ENCODE data around the gene MALRD1.

GRCh38 chr10:19043431-19043830, 5.2 kb upstream of the MALRD1 start:
- no peak for TF ChIP-seq ZNF384 (IDR thresholded peaks at IDR 0.05)
- no peak for TF ChIP-seq BHLHE40 (IDR thresholded peaks at IDR 0.05; ENCODE audit: borderline replicate concordance)
- TF ChIP-seq SP1 (IDR thresholded peaks at IDR 0.05), result no peak
- TF ChIP-seq ELF4 (IDR thresholded peaks at IDR 0.05), result no peak
- TF ChIP-seq, protein P1, sequence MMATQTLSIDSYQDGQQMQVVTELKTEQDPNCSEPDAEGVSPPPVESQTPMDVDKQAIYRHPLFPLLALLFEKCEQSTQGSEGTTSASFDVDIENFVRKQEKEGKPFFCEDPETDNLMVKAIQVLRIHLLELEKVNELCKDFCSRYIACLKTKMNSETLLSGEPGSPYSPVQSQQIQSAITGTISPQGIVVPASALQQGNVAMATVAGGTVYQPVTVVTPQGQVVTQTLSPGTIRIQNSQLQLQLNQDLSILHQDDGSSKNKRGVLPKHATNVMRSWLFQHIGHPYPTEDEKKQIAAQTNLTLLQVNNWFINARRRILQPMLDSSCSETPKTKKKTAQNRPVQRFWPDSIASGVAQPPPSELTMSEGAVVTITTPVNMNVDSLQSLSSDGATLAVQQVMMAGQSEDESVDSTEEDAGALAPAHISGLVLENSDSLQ (IDR thresholded peaks at IDR 0.05), result no peak
- no peak for TF ChIP-seq FOXA1 (IDR thresholded peaks at IDR 0.05)
- TF ChIP-seq L3MBTL2 (conservative IDR thresholded peaks at IDR 0.05), result no peak
- no peak for TF ChIP-seq FOXM1 (IDR thresholded peaks at IDR 0.05; ENCODE audit: borderline replicate concordance)
- no peak for TF ChIP-seq FOXK2 (IDR thresholded peaks at IDR 0.05)
- TF ChIP-seq NFRKB (IDR thresholded peaks at IDR 0.05), result no peak
- no peak for TF ChIP-seq SUZ12 (IDR thresholded peaks at IDR 0.05)
- no peak for TF ChIP-seq TARDBP (IDR thresholded peaks at IDR 0.05)

Data from HEK293T (cell line).